Stimulated activated naive CD8-positive, alpha-beta T cell treated with anti-CD3 and anti-CD28 coated beads, Interleukin-15, Interleukin-2, amounts not matched to agents 100 ng/mL and 50 ng/mL, for 24 hours (primary cell): ENCODE results near the gene CTNNA2.

Source experiments
- H3K27ac Mint-ChIP-seq: one replicate; pipeline ENCODE4 v1.8.0; 2021; ENCODE audit warnings: mild to moderate bottlenecking, mixed read lengths
- H3K27me3 Mint-ChIP-seq: one replicate; pipeline ENCODE4 v1.8.0; 2021; ENCODE audit warnings: mixed read lengths
- H3K36me3 Mint-ChIP-seq: one replicate; pipeline ENCODE4 v1.8.0; 2021; ENCODE audit warnings: low read depth, mixed read lengths
- H3K4me1 Mint-ChIP-seq: one replicate; pipeline ENCODE4 v1.8.0; 2021; ENCODE audit warnings: low read depth, mixed read lengths
- H3K4me3 Mint-ChIP-seq: one replicate; pipeline ENCODE4 v1.8.0; 2021; ENCODE audit warnings: mild to moderate bottlenecking, mixed read lengths
- H3K9me3 Mint-ChIP-seq: one replicate; pipeline ENCODE4 v1.8.0; 2021; ENCODE audit warnings: mixed read lengths

The CTNNA2 gene

DNA sequence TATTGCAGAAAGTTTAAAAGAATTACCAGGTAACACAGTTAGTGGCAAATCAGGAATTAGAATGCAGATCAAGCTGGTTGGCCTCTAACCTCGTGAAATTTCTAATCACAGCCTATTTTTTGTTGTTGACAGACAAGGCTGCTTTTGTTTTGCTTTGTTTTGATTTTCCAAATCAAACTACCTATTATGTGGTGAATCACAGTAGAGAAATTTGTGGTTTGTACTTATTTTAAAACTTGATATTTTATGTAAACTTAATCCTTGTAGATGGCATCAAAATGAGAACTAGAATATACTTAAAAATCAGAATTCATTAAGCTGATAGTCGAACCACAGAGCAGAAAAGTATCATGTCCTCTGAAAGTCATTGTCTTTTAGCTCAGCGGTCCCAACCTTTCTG lies 258.1 kb downstream of the CTNNA2 start:
- no peak overlapping the region for H3K27ac Mint-ChIP-seq
- no peak overlapping the region for H3K4me3 Mint-ChIP-seq

DNA sequence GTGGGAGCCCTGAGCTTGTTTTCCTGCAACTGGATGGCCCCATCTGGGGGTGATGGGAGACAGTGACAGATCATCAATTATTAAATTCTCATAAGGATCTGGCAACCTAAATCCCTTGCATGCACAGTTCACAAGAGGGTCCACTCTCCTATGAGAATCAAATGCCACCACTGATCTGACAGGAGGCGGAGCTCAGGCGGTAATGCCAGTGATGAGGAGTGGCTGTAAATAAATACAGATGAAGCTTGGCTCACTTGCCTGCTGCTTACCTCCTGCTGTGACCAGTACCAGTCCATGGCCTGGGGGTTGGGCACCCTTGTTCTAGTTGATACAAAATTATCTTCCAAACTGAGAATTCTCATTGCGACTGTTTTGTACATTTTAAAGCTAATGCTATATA lies 258.6 kb downstream of the CTNNA2 start:
- Mint-ChIP-seq H3K4me3 (no peak overlapping the region), H3K9me3 (peaks cover 4% of the 10 kb centered on the region), H3K27ac (no peak overlapping the region), H3K36me3 (no peaks in the 10 kb centered on the region), H3K27me3 (no peaks in the 10 kb centered on the region), H3K4me1 (no peaks in the 10 kb centered on the region)

More for the DNA sequence above, 258.1 kb downstream of the CTNNA2 start:
- Mint-ChIP-seq H3K27me3 (no peaks in the 10 kb centered on the region), H3K4me1 (no peaks in the 10 kb centered on the region), H3K36me3 (no peaks in the 10 kb centered on the region), H3K9me3 (peaks cover 4% of the 10 kb centered on the region)

DNA sequence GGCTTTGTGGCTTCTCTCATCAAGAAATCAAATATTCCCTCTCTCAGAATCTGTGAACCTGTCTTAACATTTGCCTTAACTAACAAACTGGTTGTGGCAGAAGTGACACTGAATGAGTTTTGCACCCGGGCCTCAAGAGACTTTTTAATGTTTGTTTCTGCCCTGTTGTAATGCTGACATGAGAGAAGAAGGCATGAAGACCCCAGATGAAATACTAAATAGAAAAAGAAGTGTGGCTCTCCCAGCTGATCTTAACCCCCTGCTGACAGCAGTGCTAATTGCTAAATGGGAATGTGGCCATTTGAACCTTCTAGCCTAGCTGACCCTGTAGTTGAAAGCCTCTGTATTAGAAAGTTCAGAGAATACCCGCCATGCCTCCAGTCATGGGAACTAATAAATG lies 261.2 kb downstream of the CTNNA2 start:
- Mint-ChIP-seq H3K4me3 (no peak overlapping the region), H3K27me3 (no peaks in the 10 kb centered on the region), H3K9me3 (no peaks in the 10 kb centered on the region), H3K4me1 (no peaks in the 10 kb centered on the region), H3K36me3 (no peaks in the 10 kb centered on the region), H3K27ac (no peak overlapping the region)

DNA sequence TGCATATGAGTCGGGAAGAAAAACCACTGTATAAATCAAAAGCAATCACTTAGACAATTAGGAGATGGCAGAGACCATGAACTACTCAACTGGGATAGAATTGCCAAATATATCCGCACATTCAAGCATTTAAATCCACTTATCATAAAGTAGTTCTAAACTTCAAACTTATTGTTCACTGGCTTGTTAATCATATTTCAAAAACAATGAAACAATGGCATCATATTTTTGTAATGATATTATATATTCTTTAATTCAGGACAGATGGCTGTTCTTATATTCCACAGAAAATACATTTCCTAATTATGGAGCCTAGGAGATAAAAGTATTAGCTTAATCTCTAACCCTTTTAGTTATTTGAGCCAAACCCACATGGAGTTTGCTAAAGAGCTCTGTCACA lies 263.6 kb downstream of the CTNNA2 start:
- Mint-ChIP-seq H3K4me1 (no peaks in the 10 kb centered on the region), H3K36me3 (no peaks in the 10 kb centered on the region), H3K27ac (no peak overlapping the region), H3K27me3 (no peaks in the 10 kb centered on the region), H3K4me3 (no peak overlapping the region), H3K9me3 (no peaks in the 10 kb centered on the region)

DNA sequence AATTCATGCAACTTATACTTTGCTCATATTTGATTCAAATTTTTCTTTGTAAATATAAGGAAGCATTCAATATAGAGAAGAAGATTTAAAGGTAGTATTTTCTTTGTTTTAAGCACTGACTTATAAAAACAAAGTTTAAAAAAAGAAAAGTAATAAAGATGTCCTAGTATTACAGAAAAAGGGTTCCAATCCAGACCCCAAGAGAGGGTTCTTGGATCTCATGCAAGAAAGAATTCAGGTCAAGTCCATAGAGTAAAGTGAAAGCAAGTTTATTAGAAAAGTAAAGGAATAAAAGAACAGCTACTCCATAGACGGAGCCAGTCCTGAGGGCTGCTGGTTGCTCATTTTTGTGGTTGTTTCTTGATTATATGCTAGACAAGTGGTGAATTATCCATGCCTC lies 267.9 kb downstream of the CTNNA2 start:
- H3K4me1 Mint-ChIP-seq = no peaks in the 10 kb centered on the region
- no peaks in the 10 kb centered on the region for H3K27me3 Mint-ChIP-seq
- H3K9me3 Mint-ChIP-seq = peaks cover 5% of the 10 kb centered on the region
- H3K27ac Mint-ChIP-seq = no peak overlapping the region
- H3K4me3 Mint-ChIP-seq = no peak overlapping the region
- no peaks in the 10 kb centered on the region for H3K36me3 Mint-ChIP-seq

DNA sequence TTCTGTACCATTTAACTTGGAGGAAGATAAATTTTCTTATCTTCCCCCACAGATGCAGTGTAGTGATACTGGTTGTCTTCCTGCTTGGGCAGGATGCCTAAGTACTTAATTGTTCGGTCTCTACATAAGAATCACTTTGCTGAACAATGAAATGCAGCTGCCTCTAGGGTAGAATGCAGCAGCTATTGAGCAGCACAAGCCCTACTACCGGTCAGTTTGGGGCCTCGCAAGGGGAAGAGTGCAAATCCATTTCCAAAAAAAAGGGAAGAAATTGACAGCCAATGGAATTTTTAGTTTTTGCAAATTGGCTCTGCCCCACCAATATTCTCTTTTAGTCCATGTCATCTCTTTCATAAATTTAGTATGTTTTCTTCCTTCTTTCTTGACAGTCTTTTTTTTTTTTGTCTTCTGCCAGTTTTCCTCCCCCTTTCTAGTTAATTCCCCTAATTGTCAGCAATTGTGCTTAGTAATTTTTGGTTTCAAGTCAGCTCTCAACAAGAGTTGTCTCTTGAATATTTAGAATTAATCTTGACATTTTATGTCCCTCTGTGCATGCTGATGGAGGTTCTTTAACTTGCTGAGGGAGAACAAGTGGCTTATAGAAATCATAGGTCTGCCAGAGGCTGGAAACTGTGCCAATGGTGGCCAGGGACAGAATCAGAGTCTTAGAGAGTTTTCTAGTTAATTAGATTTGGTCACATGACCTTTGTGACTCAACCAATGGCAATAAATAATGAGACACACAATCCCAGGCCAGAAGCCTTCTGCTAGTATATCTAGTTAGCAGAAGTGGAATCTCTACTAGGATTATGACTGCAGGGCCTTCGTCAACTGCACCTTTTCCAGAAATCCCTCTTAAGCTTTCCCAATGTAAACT lies 270.0 kb downstream of the CTNNA2 start:
- H3K4me1 Mint-ChIP-seq = no peaks in the 10 kb centered on the region

DNA sequence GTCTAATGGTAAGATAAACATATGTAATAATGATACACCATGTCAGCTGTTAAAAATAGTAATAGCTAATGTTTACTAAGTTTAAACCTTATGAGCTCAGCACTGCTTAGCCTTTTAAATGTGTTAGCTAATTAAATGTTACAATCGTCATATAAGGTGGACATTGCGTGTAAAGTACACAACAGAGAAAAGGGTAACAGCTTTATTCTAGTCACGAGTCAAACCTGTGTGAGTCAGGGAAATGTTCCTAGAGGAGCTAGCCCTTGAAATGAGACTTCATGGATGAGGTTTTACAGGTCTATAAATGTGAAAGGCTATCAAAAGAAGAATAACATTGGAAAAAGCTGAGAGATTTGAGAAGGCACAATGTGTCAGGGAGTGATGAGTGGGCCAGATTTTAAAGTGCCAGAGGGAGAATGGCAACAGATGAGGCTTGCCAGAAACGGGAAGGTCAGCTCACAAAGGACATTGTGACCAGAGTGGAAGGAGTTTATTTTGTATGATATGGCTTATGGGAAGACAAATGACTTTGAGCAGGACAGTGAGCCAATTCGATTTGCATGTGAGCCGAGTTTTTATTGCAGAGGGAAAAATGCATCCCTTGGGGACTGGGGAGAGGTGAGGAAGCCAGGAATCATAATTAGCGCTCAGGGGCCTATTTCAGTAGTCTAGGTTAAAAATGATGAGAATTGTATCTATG lies 276.3 kb downstream of the CTNNA2 start:
- Mint-ChIP-seq H3K9me3 (peaks cover 5% of the 10 kb centered on the region), H3K27me3 (no peaks in the 10 kb centered on the region), H3K36me3 (no peaks in the 10 kb centered on the region), H3K4me3 (no peak overlapping the region), H3K4me1 (no peaks in the 10 kb centered on the region), H3K27ac (no peak overlapping the region)

More for the DNA sequence above, 270.0 kb downstream of the CTNNA2 start:
- no peaks in the 10 kb centered on the region for H3K36me3 Mint-ChIP-seq
- H3K9me3 Mint-ChIP-seq = peaks cover 5% of the 10 kb centered on the region
- no peak overlapping the region for H3K27ac Mint-ChIP-seq
- no peaks in the 10 kb centered on the region for H3K27me3 Mint-ChIP-seq
- no peak overlapping the region for H3K4me3 Mint-ChIP-seq

DNA sequence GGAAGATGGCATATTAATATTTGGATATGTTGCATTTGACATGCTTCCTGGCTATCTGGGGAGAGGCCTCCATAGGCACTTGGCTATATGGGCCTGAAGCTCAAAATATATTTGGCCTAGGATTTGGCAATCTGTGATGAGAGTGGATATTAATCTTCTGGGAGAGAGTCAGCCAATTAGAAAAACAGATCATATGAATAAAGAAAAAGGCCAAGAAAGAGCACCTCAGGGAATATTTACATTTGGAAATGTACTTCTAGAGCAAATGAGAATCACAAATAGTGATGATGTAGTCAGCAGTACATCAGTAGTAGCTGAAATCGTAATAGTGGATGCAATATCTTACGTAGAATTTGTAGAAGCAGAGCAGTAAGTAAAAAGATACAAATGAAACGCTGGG lies 277.0 kb downstream of the CTNNA2 start:
- H3K9me3 Mint-ChIP-seq = peaks cover 5% of the 10 kb centered on the region
- no peak overlapping the region for H3K27ac Mint-ChIP-seq
- no peaks in the 10 kb centered on the region for H3K36me3 Mint-ChIP-seq
- H3K4me1 Mint-ChIP-seq = no peaks in the 10 kb centered on the region
- no peaks in the 10 kb centered on the region for H3K27me3 Mint-ChIP-seq
- H3K4me3 Mint-ChIP-seq = no peak overlapping the region

DNA sequence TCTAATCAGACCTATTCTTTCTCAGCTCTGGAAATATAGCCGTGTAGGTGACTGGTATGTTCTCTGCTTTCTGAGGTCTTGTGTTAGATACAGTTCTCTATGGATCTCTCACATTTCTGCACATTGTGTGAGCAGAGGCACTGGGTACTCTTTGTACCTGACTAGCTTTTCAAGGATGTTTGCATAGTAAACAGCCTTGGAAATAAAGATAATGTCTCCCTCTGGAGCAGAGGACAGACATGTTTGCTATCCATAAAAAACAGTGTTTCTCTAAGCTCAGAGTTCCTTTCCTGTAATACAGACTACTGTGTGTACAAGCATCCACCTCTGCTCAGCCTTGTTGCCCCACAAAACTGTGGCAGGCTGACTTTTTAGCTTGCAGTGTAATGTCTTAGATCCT lies 279.2 kb downstream of the CTNNA2 start:
- Mint-ChIP-seq H3K4me1 (no peaks in the 10 kb centered on the region), H3K27ac (no peak overlapping the region), H3K27me3 (no peaks in the 10 kb centered on the region), H3K9me3 (peaks cover 8% of the 10 kb centered on the region), H3K4me3 (no peak overlapping the region), H3K36me3 (no peaks in the 10 kb centered on the region)

DNA sequence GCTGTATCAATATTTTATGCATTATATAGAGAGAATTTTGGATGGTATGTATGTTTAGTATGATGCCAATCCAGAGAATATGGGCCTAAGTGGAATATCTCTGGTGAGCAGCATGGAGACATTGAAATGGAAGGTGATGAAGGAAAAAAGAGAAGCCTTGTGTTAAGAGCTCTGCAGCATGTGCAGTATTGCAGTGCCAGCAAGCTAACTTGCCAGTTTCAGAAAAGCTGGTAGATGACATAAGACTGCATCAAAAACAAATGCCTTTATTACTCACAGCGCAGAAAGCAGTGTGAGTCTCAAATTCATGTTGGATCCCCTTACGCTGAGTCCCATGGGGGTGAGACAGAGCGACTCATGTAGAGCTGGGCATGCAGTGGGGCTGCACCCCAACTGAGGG lies 280.2 kb downstream of the CTNNA2 start:
- no peak overlapping the region for H3K4me3 Mint-ChIP-seq
- H3K36me3 Mint-ChIP-seq = no peaks in the 10 kb centered on the region
- peaks cover 9% of the 10 kb centered on the region for H3K9me3 Mint-ChIP-seq
- H3K4me1 Mint-ChIP-seq = no peaks in the 10 kb centered on the region
- no peaks in the 10 kb centered on the region for H3K27me3 Mint-ChIP-seq
- H3K27ac Mint-ChIP-seq = no peak overlapping the region

DNA sequence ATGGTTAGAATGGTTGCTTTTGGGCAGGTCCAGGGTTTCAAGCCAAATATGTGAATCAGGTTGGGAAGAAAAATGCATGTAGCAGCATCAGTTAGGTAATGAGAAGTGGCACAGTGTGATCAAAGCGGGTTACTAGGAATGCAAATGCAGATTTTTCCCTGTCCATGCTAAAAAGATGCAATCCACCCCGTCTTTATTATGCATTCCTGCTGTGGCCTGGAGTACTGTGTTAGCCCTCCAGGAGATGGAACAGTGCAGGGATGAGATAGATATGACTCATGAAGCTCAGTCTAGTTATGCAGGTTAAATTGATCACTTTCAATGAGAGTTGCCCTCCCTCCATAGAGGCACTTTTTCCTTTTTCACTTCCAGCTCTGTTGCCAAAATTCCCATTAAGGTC lies 283.8 kb downstream of the CTNNA2 start:
- Mint-ChIP-seq H3K9me3 (peaks cover 9% of the 10 kb centered on the region), H3K36me3 (no peaks in the 10 kb centered on the region), H3K4me1 (no peaks in the 10 kb centered on the region), H3K4me3 (no peak overlapping the region), H3K27ac (no peak overlapping the region), H3K27me3 (no peaks in the 10 kb centered on the region)

DNA sequence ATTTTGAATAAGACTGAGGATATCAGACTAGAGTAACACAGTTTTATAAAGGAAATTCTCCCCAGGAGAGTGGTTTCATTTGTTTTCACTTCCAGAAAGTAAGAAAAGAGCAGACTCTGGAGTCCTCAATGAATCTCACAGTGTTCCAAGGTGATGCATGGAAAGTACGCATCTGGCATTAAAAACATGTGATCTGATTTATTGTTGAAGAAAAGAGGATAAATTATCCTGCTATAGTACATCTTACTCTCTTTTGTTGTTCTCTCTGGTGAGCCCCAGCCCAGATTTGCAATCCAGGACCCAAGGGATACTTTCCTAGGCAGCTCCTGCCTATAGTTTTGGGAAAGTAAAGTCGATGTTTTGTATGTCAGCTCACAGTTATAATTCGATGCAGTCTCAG lies 285.9 kb downstream of the CTNNA2 start:
- Mint-ChIP-seq H3K36me3 (no peaks in the 10 kb centered on the region), H3K4me3 (no peak overlapping the region), H3K4me1 (no peaks in the 10 kb centered on the region), H3K9me3 (peaks cover 9% of the 10 kb centered on the region), H3K27ac (no peak overlapping the region), H3K27me3 (no peaks in the 10 kb centered on the region)

DNA sequence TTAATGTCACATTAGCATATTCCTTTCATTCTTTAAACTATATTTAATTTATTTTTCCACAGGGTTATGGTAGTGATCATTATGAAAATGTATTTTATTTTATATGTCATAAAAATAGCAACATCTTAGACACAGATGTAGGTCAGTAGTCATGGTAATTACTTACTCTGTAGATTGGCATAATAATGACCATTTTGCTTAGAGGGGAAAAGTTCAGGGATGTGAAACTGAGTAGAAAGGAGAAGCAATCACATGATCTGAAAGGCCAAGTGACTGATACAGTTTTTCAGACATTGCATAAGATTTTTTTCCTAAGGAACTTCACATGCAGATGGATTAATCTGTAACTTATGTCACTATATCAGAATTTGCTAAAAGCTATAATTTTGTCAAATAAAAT lies 286.9 kb downstream of the CTNNA2 start:
- H3K4me3 Mint-ChIP-seq = no peak overlapping the region
- no peaks in the 10 kb centered on the region for H3K36me3 Mint-ChIP-seq
- peaks cover 9% of the 10 kb centered on the region for H3K9me3 Mint-ChIP-seq
- H3K27me3 Mint-ChIP-seq = no peaks in the 10 kb centered on the region
- H3K27ac Mint-ChIP-seq = no peak overlapping the region
- H3K4me1 Mint-ChIP-seq = no peaks in the 10 kb centered on the region

DNA sequence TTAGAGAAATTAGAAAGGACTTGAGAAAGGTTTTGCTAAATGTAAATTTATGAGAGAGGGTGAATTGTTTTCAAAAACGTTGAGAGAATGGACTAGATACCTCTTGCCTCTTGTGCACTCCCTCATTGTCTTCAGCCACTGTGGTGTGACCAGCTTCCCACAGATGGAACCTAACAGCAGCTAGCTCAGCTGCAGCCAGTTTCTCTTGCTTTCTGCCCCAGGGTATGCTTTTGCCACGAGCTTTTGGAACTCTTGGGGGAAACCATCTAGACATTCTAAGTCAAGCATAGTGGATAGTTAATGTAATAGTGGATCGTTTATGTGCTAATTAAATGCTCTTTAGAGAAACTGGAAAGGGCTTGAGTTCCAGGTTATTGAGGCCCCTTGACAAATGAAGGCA lies 288.2 kb downstream of the CTNNA2 start:
- Mint-ChIP-seq H3K27ac (no peak overlapping the region), H3K36me3 (no peaks in the 10 kb centered on the region), H3K27me3 (no peaks in the 10 kb centered on the region), H3K4me1 (no peaks in the 10 kb centered on the region), H3K4me3 (no peak overlapping the region), H3K9me3 (peaks cover 9% of the 10 kb centered on the region)

DNA sequence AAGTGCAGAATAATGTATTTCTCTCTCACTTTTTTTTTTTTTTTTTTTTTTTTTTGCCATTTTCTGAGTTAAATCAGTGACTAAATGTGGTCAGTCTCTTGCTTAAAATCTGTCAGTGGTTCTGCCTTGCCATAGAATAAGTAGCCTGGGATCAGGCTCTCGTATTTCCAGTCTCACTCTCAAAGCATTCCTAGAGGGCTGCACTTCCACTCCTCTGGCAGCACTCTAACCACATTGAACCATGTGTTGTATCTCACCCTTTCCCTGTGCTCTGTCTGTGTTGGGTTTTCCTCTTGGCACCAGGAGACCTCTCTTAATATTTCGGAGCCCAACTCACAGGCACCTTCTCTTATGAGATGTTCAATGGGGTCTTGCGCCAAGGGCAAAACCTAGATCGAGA lies 304.4 kb downstream of the CTNNA2 start:
- Mint-ChIP-seq H3K4me3 (no peak overlapping the region), H3K36me3 (no peaks in the 10 kb centered on the region), H3K27ac (no peak overlapping the region), H3K9me3 (peaks cover 17% of the 10 kb centered on the region), H3K4me1 (no peaks in the 10 kb centered on the region), H3K27me3 (no peaks in the 10 kb centered on the region)
